Astrocyte of the cerebellum (primary cell): ENCODE results near the gene CDC25C.

Experiments
- DNase-seq: peaks from one replicate; pipeline ENCODE4 v3.0.0-alpha.2; 2011; ENCODE audit warnings: low read depth
- H3K4me3 ChIP-seq: 2 replicates; pipeline ENCODE4 v1.5.1; 2011; ENCODE audit warnings: mild to moderate bottlenecking, low read depth, low read length, moderate library complexity
- CTCF ChIP-seq: IDR thresholded peaks from 2 replicates; pipeline ENCODE4 v1.5.1; 2012; ENCODE audit warnings: low read length, low read depth, moderate library complexity, mild to moderate bottlenecking; ENCODE audit errors: missing control alignments
- in situ Hi-C: cut with HindIII; loops from 2 replicates; pipeline ENCODE4 v1.10.0; 2017; ENCODE audit warnings: low sequenced_read_pairs

CDC25C gene

GRCh38 chr5:138316355-138316754, 15.2 kb downstream of the CDC25C start:
- TF ChIP-seq CTCF = no peak
- no peak overlapping the region for H3K4me3 ChIP-seq
- DNase-seq = no peak
- in situ Hi-C loops = loop anchor here (10.0 kb wide), 1 partner anchor 72 kb away; no protein-coding TSS in a partner anchor

- no peak for DNase-seq
- no peak overlapping the region for H3K4me3 ChIP-seq
- no peak for TF ChIP-seq CTCF
- in situ Hi-C loops = loop anchor here (10.0 kb wide), 1 partner anchor 71 kb away; no protein-coding TSS in a partner anchor
Observed at GRCh38 chr5:138315751-138316278, 15.8 kb downstream of the CDC25C start.

GRCh38 chr5:138305797-138306196, 25.8 kb downstream of the CDC25C start:
- DNase-seq = no peak
- no peak for TF ChIP-seq CTCF
- no peak overlapping the region for H3K4me3 ChIP-seq
- in situ Hi-C loops = no loop called here

- TF ChIP-seq CTCF = no peak
- H3K4me3 ChIP-seq = no peak overlapping the region
- in situ Hi-C loops = no loop called here
- no peak for DNase-seq
Observed at GRCh38 chr5:138303372-138303771, 28.2 kb downstream of the CDC25C start.

GRCh38 chr5:138289296-138289695, 42.3 kb downstream of the CDC25C start:
- no peak for TF ChIP-seq CTCF
- no peak overlapping the region for H3K4me3 ChIP-seq
- DNase-seq = no peak
- in situ Hi-C loops = no loop called here

- no peak for TF ChIP-seq CTCF
- DNase-seq = no peak
- H3K4me3 ChIP-seq = no peak overlapping the region
- in situ Hi-C loops = no loop called here
Observed at GRCh38 chr5:138287246-138287645, 44.4 kb downstream of the CDC25C start.
